ENCODE data around the gene SLC6A19.

The SLC6A19 gene

DNA sequence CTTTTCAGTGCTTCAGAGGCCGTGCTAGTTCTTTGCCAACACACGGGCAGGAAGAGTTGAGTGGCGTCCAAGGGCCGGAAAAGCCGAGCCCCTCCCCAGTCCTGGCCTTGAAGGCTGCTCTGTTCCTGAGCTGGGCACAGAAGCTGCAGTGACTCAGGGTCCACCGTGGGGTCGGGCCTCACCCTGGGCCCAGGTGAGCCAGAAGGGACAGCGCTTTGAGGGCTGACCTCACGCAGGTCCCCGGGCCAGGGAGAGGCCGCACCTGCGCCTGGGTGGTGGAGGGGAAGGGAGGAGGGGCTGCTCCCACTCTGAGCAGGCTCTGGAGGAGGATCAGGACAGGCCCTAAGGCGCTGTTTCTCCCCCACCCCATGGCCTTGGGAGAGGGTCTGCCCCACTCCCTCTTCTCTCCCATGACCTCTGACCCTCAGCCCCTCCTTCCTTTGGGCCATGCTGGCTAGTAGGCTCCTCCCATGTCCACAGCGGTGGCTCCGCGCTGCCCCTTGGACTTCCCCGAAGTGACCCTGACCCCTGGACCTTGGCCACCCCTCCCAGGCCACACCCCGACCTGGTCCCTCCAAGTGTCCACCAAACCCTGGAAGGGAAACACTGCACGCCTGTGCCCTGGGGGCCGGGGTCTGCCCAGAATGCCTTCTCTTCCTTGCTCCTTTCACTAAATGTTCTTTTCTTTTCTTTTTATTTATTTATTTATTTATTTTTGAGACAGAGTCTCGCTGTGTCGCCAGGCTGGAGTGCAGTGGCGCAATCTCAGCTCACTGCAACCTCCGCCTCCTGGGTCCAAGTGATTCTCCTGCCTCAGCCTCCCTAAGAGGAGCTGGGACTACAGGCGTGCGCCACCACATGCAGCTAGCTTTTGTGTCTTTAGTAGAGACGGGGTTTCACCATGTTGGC, 19.7 kb upstream of the SLC6A19 start:
- no peak for DNase-seq

DNA sequence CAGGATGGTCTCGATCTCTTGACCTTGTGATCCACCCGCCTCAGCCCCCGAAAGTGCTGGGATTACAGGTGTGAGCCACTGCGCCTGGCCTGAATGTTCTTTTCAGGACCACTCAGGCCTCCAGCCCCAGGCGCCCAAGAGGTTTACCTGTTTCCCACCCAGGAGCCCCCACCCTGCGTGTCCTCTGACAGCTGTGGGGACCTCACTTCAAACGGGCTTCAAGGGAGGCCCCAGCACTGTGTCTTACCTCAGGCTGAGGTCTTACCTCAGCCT, 19.1 kb upstream of the SLC6A19 start:
- no peak for DNase-seq

DNA sequence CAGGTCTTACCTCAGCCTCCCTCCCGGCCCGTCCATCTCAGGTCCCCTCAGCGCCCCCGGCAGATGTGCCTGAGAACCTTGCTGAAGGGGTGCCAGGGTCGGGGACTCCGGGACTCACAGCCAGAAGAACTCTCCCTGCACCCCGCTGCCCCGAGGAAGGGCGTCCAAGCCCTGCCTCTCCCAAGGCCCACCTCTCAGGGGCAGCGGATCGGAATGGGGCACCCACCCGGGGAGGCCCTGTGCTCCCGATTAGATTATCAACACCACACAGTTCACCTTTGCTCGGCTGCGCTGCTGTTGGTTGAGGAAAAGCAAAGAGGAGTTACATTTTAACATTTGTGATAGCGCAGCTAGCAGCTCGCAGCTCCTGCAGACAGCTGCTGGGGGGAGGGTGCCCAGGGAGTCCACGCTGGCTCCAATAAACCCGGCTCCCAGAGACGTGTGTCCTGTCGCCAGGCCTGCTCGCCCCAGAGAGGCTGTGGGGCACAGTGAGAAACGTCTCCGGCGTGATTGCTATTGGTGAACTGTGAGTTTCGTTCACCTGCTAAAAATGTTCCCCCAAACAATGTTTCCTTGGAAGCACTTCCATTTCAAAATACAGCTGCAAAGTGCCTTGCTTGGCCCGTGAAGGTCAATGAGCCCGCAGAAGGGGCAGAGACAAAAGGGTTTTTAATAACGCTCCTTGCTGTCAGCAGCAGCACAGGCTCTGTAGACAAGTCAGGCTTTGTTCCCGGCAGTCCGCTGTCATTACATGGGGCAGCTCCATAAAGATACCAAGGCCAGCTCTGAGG, 18.6 kb upstream of the SLC6A19 start:
- no peak for DNase-seq

DNA sequence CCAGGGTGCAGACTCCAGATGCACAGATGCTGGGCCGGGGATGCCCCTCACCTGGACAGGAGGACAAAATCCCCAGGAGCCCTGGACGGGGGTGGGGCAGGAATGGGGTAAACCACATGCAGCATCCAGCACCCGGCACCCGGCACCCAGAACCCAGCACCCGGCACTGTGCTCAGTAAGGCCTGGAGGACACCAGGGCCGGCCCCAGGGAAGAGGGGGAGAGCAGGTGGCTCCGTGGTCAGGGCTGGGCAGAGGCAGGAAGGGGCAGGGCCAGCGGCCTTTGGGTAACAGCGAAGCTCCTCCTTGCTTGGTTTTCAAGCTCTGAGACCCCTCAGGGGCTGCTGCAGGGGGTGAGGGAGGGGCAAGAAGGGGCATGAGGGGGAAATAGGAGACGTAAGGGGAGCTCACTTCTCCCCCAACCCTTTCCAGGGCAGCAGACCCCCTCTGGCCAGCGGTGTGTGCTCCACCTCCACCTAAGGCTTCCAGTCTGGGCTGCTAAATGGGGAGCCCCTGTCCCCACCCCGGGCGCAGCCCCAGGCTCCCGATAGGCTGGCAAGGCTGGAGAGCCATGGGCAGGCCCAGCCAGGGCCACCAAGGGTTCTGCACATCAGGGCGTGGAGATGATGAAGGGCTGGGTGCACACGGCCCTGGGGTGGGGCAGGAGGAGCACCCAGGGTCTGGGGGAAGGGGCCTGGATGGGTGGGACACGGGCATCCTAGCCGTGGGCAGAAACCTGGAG, 17.8 kb upstream of the SLC6A19 start:
- DNase-seq: no peak

DNA sequence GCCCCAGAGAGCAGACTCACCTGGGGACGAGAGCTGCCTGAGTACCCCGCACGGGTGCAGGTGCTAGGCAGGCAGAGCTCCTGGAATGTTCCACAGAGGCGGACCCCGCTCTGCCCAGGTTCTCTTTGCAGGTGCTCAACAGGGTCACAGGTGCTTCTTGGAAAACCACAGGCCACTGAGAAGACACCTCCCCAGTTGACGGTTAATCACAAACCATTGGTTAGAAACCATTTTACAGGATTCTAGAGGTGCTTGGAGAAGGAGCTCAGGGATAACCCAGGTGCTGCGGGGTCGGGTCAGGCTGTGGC, 17.3 kb upstream of the SLC6A19 start:
- no peak for DNase-seq

DNA sequence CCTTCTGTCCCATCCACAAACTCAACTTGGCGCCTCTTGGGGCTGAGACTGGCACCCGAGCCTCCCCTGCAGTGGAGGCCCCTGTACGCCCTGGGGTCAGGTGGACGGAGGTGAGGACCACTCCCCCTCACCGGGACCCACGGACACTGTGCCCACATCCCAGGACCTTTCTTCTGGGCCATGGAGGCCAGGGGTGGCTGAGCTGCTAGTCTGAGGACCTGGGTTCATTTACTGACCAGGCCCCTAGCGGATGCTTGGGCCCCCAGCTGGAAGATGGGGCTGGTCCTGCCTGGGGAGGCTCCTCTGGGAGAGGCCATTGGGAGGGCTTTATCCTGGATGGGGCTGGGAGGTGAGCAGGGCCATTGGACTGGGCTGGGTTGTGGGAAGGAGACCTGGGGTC, 16.9 kb upstream of the SLC6A19 start:
- no peak for DNase-seq

DNA sequence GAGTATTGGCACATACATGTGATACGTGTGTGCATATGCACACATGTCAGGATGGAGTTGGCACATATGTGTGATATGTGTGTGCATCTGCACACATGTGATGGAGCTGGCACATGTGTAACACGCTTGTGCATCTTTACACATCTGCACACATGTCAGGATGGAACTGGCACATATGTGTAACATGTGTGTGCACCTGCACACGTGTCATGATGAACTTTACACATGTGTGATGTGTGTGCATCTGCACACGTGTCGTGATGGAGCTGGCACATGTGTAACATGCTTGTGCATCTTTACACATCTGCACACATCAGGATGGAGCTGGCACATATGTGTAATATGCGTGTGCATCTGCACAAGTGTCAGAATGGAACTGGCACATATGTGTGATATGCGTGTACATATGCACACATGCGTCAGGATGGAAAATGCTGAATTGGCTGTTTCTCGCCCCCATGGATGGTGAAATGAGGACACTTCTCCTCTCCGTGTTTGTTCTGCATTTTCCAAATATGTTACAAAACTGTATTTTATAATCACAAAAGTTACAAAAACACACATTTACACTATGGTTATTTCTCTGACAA, 16.3 kb upstream of the SLC6A19 start:
- DNase-seq: no peak

DNA sequence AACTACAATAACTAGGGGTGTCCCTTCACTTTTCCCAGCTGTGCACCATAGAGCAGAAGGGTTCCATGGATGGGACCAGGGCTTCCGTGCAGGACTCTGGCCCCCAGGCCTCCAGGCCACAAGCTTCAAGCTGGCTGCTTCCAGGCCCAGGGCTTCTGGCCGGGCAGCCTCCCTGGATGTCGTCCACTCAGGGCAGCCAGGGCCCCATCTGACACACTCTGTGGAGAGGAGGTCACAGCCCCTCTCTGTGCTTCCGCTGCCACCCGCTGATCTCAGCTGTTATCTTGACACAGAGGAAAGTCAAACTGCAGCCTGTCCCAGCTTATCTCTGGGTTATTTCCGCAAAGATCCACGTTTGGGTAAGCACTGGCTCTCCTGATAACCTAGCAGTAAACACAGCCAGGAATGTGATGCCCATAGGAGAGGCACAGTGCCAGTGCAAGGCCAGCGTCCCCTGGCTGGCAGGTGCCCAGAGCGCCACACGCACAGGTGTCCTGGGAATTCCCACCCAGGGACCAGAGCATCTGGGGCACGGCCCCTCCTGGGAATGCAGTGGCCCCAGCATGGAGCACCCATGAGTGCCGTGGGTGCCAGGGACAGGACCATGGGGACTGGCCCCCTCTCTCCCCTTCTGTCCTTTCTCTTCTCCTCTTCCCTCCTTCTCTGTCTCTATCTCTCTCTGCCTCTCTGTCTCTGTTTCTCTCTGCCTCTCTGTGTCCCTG, 15.6 kb upstream of the SLC6A19 start:
- peak; percentile 43 for DNase-seq

DNA sequence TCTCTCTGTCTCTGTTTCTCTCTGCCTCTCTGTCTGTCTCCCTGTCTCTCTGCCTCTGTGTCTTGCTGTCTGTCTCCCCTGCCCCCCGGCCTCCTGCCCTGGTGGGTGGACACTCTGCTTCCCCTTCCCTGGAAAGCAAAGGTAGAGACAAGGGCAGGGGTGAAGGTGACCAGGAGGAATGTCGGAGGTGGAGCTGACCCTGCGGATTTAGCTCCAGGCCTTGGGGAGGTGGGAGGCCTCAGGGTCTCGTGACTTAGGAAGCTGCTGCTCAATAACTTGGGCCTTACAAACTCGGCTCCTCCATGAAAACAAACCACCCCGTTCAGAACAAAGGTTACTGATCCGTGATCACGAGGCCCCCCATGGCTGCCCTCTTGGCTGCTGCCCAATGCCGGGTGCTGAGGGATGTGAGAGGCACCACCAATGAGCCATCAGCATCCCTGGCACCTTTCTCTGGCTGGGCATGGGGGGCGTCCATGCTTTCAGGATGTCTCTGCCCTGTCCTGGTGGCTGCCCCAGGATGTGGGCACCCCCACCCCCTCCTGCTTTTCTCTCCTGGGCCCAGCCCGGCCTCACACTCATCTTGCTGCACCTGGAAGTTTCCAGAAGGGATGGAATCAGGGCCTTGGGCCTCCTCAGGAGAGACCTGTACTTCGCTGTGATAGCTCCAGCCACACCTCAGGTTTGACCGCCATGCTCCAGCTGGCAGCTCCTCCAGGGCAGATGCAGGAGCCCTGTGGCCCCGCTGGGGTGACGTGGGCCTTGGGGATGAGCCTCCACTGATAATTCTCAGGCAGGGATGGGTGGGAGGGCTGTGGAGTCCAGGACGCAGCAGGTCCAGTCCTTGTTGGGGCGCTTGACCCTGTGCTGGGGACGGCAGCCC, 14.8 kb upstream of the SLC6A19 start:
- no peak for DNase-seq

DNA sequence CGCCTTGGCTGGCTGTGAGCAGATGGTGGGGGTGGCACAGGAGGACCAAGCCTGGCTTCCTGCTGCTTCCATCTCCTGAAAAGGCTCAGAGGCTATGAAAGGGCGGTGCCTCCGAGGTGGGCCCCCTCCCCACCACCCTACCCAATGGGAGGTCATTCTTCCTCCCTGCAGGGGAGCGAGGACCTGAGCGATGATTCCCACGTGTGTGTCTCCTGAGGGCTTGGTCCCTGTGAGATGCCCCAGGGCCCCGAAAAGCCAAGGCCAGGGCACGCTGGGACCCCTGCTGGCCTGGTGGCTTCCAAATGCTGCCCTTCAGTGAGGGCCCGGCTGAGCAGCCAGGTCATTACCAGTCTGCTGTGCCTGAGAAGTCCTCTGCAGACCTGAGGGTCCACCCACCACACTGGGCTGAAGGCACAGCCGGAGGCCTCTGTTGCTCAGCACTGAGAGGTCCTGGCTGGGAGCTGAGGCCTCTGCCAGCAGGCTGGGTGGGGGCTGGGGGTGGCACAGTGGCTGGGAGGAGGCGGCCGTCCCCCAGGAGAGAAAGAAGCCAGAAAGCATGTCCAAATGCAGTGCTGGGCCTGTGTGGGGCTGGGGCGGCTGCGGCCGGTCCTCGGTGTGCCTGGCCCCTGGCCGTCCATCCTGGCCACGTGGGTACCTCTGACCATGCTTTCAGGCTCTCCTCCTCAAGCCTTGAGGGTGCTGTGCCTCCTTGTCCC, 14.0 kb upstream of the SLC6A19 start:
- no peak for DNase-seq

DNA sequence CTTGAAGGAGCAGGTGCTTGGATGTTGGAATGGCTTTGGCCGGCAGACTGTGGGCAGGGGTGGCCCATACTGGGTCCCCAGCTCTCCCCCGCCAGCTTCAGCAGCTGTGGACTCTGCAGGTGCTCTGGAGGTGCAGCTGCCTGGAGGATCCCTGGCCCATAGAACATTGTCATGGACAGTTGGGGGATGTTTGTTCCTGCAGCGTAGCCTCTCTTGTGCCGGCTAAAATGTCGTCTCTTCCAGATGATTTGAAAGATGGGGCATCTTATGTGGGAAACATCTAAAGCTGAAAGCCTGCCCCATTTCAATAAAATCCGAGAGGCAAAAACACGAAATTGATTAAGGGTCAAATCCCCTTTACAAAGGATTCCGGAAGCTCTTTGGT, 13.5 kb upstream of the SLC6A19 start:
- DNase-seq: no peak

DNA sequence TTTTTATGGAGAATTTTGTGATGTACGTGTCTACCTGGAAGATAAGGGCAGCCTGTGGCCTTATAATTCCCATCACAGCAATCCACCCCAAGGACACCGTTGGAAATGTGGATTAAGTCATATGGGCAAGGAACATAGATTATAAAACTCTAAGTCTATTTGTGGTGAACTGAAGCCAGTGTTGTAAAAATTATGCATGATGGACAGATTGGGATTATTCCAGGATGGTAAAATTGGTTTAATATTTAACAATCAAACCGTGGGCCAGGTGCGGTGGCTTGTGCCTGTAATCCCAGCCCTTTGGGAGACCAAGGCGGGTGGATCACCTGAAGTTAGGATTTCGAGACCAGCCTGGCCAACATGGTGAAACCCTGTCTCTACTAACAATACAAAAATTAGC, 12.9 kb upstream of the SLC6A19 start:
- no peak for DNase-seq

DNA sequence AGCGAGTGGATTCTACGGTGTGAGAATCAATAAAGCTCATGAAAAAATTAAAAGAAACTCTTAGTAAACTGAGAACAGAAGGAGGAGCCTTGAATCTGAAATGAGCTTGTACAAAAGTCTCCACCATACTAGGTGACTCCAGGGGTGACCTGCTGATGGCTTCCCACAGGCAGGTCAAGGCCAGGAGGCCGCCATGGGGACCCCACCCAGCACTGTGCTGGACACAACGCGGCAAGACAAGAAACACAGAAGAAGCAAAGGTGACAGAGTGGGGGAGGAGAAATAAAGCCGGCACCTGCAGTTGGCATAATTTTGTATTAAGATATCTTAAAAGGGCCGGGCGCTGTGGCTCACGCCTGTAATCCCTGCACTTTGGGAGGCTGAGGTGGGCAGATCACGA, 12.1 kb upstream of the SLC6A19 start:
- DNase-seq: no peak

DNA sequence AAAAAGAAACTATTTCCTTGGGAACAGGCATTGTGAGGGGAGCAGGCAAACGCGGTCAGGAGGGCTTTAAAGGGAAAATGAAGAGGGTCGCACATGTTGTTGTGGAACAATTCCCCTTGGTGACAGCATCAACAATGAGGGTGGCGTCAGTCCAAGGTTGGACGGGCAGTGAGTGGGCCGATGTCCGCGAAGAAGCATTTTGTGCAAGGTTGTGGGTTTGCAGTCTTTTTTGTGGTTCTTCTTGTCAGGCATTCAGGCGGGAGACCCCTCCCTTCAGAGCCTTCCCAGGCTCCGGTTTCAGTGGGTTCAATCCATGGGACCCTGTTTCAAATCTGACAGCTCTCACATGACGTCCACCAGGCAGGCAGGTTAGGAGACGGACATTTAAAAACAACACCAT, 11.1 kb upstream of the SLC6A19 start:
- no peak for DNase-seq

DNA sequence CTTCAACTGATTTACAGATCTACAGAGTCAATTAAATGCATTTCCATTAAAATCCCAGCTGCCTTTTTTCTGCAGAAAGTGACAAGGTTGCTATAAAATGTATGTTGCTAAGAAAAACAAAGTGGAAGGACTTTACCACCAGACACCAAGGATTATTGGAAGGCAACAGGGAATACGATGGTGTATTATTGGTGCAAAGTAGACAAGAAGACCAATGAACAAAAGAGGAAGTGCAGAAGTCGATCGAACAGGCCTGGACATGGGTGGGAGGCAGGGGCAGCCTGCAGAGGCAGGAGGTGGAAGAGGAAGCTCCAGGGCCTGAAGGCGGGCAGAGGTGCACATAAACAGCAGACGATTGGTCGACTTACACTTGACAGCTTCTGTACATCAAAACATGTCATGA, 10.6 kb upstream of the SLC6A19 start:
- no peak for DNase-seq

DNA sequence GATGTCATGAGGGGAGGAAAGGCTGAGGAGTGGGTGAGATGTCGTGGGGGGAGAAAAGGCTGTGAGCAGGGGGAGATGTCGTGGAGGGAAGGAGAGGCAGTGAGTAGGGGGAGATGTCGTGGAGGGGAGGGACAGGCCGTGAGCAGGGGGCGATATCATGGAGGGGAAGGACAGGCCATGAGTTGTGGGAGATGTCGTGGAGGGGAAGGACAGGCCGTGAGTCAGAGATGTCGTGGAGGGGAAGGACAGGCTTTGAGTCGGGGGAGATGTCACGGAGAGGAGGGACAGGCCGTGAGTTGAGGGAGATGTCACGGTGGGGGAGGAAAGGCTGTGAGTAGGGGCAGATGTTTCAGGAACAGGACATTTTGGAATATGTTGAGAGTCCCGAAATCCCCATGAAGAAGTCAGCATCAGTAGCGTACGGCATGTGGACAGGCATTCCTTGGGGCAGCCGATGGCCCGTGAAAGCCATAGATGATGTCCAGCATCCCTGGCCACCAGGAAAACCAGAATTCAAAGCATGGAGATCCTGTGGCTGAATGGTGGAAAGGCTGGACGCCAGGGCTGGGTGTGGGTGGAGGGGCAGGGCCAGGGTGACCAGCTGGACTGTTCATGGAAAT, 8.3 kb upstream of the SLC6A19 start:
- no peak for DNase-seq

DNA sequence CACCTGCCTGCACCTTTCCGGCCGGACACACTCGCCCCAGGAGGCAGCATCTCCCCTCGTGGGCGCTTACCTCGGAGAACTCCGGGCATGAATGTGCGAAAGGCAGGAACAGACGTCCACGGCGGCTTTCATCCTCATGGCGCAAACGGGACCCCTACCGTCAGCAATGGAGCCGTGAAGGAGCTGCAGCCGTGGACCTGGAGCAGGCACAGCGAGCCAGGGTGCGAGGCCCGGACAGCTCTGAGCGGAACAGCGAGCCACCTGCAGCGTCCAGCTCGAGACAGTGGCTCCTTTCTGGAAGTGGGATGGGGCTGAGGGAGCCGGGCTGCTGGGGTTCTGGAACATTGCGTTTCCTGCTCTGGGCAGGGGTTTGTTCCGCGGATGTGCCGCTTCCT, 7.8 kb upstream of the SLC6A19 start:
- DNase-seq: no peak

DNA sequence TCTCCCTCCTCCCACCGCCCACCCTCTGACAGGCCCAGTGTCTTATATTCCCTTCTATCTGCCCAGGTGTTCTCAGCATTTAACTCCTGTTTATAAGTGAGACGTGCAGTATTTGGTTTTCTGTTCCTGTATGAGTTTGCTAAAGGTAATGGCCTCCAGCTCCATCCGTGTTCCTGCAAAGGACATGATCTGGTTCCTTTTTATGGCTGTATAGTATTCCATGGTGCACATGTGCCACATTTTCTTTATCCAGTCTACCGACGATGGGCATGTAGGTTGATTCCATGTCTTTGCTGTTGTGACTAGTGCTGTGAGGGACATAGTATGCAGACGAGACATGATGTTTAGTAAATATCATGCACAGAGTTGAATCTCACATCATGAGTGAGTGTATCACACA, 7.0 kb upstream of the SLC6A19 start:
- DNase-seq: no peak

DNA sequence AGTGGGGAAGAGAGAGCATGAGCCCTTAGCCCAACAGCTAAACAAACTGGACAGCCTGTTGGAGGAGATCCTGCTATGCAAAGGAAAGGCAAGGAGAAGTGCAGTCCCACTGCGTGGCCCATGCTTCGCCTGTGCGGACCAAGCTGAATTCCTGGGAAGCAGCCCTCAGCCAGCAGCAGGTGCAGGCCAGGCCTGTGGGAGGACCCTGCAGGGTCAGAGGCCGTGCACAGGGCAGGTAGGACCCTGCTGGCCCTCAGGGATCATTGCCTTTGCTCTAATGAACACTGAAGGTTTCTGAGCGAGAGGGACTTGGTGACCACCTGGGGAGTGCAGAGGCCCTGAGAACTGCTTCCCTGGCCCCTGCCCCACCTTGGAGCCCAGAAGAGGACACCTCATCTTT, 6.0 kb upstream of the SLC6A19 start:
- no peak for DNase-seq

DNA sequence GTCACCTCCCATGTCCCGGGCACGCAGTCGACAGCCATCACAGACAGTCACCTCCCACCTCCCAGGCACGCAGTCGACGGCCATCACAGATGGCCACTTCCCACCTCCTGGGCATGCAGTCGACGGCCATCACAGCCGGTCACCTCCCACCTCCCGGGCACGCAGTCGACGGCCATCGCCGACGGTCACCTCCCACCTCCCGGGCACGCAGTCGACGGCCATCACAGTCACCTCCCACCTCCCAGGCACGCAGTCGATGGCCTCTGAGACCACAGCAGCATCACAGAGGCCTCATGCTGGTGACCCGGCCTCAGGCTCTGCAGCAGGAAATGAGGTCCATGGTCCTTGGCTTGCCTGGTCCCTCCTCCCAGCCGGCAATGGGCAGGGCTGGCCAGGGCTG, 5.5 kb upstream of the SLC6A19 start:
- no peak for DNase-seq

DNA sequence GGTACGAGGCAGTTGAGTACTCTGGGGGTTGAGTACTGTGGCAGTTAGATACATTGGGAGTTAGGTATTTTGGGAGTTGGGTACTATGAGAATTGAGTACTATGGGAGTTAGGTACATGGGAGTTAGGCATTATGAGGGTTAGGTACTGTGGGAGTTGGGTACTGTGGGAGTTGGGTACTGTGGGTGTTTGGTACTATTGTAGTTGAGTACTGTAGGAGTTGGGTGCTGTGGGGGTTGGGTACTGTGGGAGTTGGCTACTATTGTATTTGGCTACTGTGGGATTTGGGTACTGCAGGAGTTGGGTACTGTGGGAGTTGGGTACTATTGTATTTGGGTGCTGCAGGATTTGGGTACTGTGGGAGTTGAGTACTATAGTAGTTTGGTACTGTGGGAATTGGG, 4.8 kb upstream of the SLC6A19 start:
- DNase-seq: no peak

Measured in DMS153 (cell line).